PC-9 (cell line): ENCODE data around the gene BRPF1.

ENCODE experiments used
- CTCF ChIP-seq: fragments of 200-600 bp; sonication (generic); conservative IDR thresholded peaks from 2 replicates; pipeline ENCODE4 v1.6.1; 2017; ENCODE audit warnings: mixed run types, antibody characterized with exemption, mild to moderate bottlenecking, moderate library complexity
- EZH2 ChIP-seq: fragments of 200-600 bp; sonication (generic); IDR thresholded peaks from 2 replicates; pipeline ENCODE4 v1.8.0; 2017; ENCODE audit warnings: antibody characterized with exemption, low read depth

- TF ChIP-seq EZH2, result no peak
- no peak for TF ChIP-seq CTCF
These were observed 53.4 kb downstream of the BRPF1 start for GRCh38 chr3:9784965-9785364.
